Lung (tissue), 12 donors: Measurements from ENCODE around the gene NEURL1B. TPM values are rescaled to one million over a fixed set of nuclear protein-coding genes. Genes with fewer than 3 reads are reported as not detected.

Experiments
- ATAC-seq: fragments of 200-7000 bp; cut with Tn5 transposase; one replicate; pipeline ENCODE4 v1.9.1; 2020; ENCODE audit warnings: moderate number of reproducible peaks; ENCODE audit not compliant: insufficient read depth, low FRiP score
- DNase-seq, 3 donors: peaks; one replicate each; pipeline ENCODE4 v3.0.0-alpha.2; 2013 to 2017
- H3K27ac ChIP-seq, 2 donors: one replicate each; pipeline ENCODE4 v1.5.1; 2013; ENCODE audit warnings: mild to moderate bottlenecking in 2 of 2, moderate library complexity in 2 of 2, control low read depth in 1 of 2, inconsistent platforms in 1 of 2, low read depth in 1 of 2, low read length in 1 of 2
- H3K27me3 ChIP-seq, 3 donors: one replicate each; pipeline ENCODE4 v1.5.1; 2013; ENCODE audit warnings: low read length in 2 of 3; ENCODE audit not compliant: control insufficient read depth in 3 of 3, insufficient read depth in 3 of 3
- H3K36me3 ChIP-seq, 4 donors: one replicate each; pipeline ENCODE4 v1.5.1; 2013; ENCODE audit warnings: low read length in 4 of 4, mild to moderate bottlenecking in 1 of 4, moderate library complexity in 1 of 4; ENCODE audit not compliant: control insufficient read depth in 4 of 4, insufficient read depth in 4 of 4
- H3K4me1 ChIP-seq, 5 donors: one replicate each; pipeline ENCODE4 v1.5.1; 2013; ENCODE audit warnings: low read length in 5 of 5, mild to moderate bottlenecking in 2 of 5, moderate library complexity in 1 of 5; ENCODE audit not compliant: control insufficient read depth in 5 of 5, insufficient read depth in 5 of 5
- H3K4me3 ChIP-seq: one replicate; pipeline ENCODE4 v1.5.1; 2013; ENCODE audit warnings: mild to moderate bottlenecking, control low read depth, moderate library complexity
- H3K9ac ChIP-seq, 2 donors: one replicate each; pipeline ENCODE4 v1.5.1; 2013; ENCODE audit warnings: low read length in 2 of 2, control low read depth in 1 of 2; ENCODE audit not compliant: insufficient read depth in 1 of 2
- H3K9me3 ChIP-seq, 4 donors: one replicate each; pipeline ENCODE4 v1.5.1; 2013; ENCODE audit warnings: low read length in 3 of 4, mild to moderate bottlenecking in 1 of 4, moderate library complexity in 1 of 4; ENCODE audit not compliant: control insufficient read depth in 4 of 4, insufficient read depth in 3 of 4
- CTCF ChIP-seq: IDR thresholded peaks from 2 replicates; pipeline ENCODE4 v1.5.1; 2012; ENCODE audit warnings: mild to moderate bottlenecking; ENCODE audit errors: control extremely low read depth, extremely low read depth
- WGBS, 2 donors: extraction: QIAGEN DNeasy Blood & Tissue Kit; methylation state at CpG; one replicate each; pipeline ENCODE4 v1.1.7; 2013; 5-methylcytosine and 5-hydroxymethylcytosine counted together
- polyA plus RNA-seq, 2 donors: library from polyadenylated mRNA; stranded (reverse); fragments of 200-250 nt; gene quantifications; one replicate each; pipeline ENCODE4 v1.2.1, GENCODE V29; 2013
- total RNA-seq, 2 donors: library from RNA; depleted of rRNA in 1 of 2; stranded (reverse); fragments of >200 nt in 1 of 2; gene quantifications; one replicate each; pipeline ENCODE4 v1.2.1, GENCODE V29; 2014 to 2021
- donor health status: control.
- donor health status: control.
- donor health status: Bipolar disorder and iron deficiency.
- donor health status: healthy.
- donor health status: DM: yes; HTN: yes; CAD: no.

NEURL1B gene
- total and polyA plus RNA-seq, 4 donors, result 5.1 to 26.4 (median 11.8) TPM

GRCh38 chr5:172642926-172643871, 2.1 kb downstream of the NEURL1B start:
- Histone ChIP-seq H3K27ac (peak overlapping the region; percentile 52 to 90), H3K4me1 (peaks cover 0 to 30% (median 6%) of the 10 kb centered on the region in 5 donors), H3K36me3 (peaks cover 0 to 4% (median 0%) of the 10 kb centered on the region in 4 donors), H3K4me3 (peak overlapping the region; percentile 12), H3K27me3 (no peaks in the 10 kb centered on the region), H3K9me3 (no peaks in the 10 kb centered on the region), H3K9ac (no peak overlapping the region)
- WGBS, 2 donors, result 42 to 45% methylated on average over 16 of the region's 16 CpGs
- ATAC-seq (no peak), DNase-seq (no peak)
- no peak for TF ChIP-seq CTCF

- TF ChIP-seq CTCF, result no peak
- no peaks in the 10 kb centered on the region for H3K27me3 ChIP-seq
- H3K9me3 ChIP-seq, result no peaks in the 10 kb centered on the region
- 38 to 48% methylated on average over 6 of the region's 6 CpGs for WGBS, 2 donors
- no peak overlapping the region for H3K4me3 ChIP-seq
- no peak overlapping the region for H3K27ac ChIP-seq
- H3K9ac ChIP-seq, result no peak overlapping the region
- peaks cover 0 to 4% (median 0%) of the 10 kb centered on the region in 4 donors for H3K36me3 ChIP-seq
- no peak for DNase-seq
- ATAC-seq, result no peak
- peaks cover 0 to 30% (median 6%) of the 10 kb centered on the region in 5 donors for H3K4me1 ChIP-seq
These were observed 3.2 kb downstream of the NEURL1B start for GRCh38 chr5:172644266-172644665.

- 84 to 92% methylated on average over 8 of the region's 8 CpGs for WGBS, 2 donors
- ATAC-seq, result no peak
- Histone ChIP-seq H3K4me1 (peaks cover 0 to 30% (median 6%) of the 10 kb centered on the region in 5 donors), H3K36me3 (peaks cover 0 to 4% (median 0%) of the 10 kb centered on the region in 4 donors), H3K9ac (no peak overlapping the region), H3K9me3 (no peaks in the 10 kb centered on the region), H3K27ac (no peak overlapping the region), H3K4me3 (no peak overlapping the region), H3K27me3 (no peaks in the 10 kb centered on the region)
- no peak for TF ChIP-seq CTCF
- DNase-seq, result no peak
These were observed 3.6 kb downstream of the NEURL1B start for GRCh38 chr5:172644711-172645110.
